Measurements from ENCODE around the gene KBTBD8. TPM values are rescaled to one million over a fixed set of nuclear protein-coding genes. Genes with fewer than 3 reads are reported as not detected.

KBTBD8 gene
- total RNA-seq, 6 donors from 2014 or later: 1.1 to 8.4 (median 3.8) TPM

GRCh38 chr3:66971891-66972551 lies 26.1 kb upstream of the KBTBD8 start:
- TF ChIP-seq CTCF (IDR thresholded peaks at IDR 0.05): peak; percentile 53 to 84 (median 65)
- no peak for TF ChIP-seq EP300 (IDR thresholded peaks at IDR 0.05)
- ATAC-seq (ENCODE audit: low FRiP score in 2 of 2) (peak; percentile 93 to 97), DNase-seq (peak; percentile 14 to 74)
- H3K27ac ChIP-seq: peak overlapping the region in 3 of 4 donors; percentile 0 to 73 (median 53)
- H3K27me3 ChIP-seq: no peaks in the 10 kb centered on the region
- peak overlapping the region in 3 of 4 donors; percentile 19 to 48 (median 45) for H3K4me3 ChIP-seq
- no peaks in the 10 kb centered on the region for H3K36me3 ChIP-seq
- no peaks in the 10 kb centered on the region for H3K9me3 ChIP-seq
- peaks cover 5 to 12% (median 9%) of the 10 kb centered on the region in 4 donors for H3K4me1 ChIP-seq
- 7 to 16% methylated on average over 16 to 18 of the region's 22 CpGs for WGBS, 2 donors

- no peak overlapping the region for H3K4me3 ChIP-seq
- H3K36me3 ChIP-seq: no peaks in the 10 kb centered on the region
- no peaks in the 10 kb centered on the region for H3K4me1 ChIP-seq
- no peak for ATAC-seq (ENCODE audit: low FRiP score in 2 of 2)
- 76 to 93% methylated on average over 1 of the region's 1 CpG for WGBS, 2 donors
- no peaks in the 10 kb centered on the region for H3K27me3 ChIP-seq
- H3K9me3 ChIP-seq: no peaks in the 10 kb centered on the region
- TF ChIP-seq CTCF (IDR thresholded peaks at IDR 0.05) (no peak), EP300 (IDR thresholded peaks at IDR 0.05) (no peak), POLR2A (IDR thresholded peaks at IDR 0.05) (no peak), POLR2AphosphoS5 (IDR thresholded peaks at IDR 0.05) (no peak)
- no peak overlapping the region for H3K27ac ChIP-seq
- no peak for DNase-seq
Observed at GRCh38 chr3:66980791-66981190, 17.3 kb upstream of the KBTBD8 start.

DNA sequence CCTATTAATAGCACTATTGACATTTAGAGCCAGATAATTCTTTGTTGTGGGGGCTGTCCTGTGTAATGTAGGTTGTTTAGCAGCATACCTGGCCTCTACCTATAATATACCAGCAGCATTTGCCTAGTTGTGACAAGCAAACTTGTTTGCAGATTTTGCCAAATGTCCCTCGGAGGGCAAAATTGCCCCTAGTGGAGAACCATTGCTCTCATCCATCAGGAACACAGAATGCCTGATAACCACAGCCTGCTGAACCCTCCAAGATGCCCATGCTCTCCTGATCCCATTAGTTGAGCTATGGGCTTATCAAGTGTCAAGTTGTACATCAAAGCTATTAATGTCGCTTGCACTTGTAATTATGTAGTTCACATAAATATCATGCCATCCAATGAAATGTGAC lies 15.0 kb upstream of the KBTBD8 start:
- Histone ChIP-seq H3K4me1 (no peaks in the 10 kb centered on the region), H3K27ac (no peak overlapping the region), H3K27me3 (no peaks in the 10 kb centered on the region), H3K9me3 (no peaks in the 10 kb centered on the region), H3K4me3 (no peak overlapping the region), H3K36me3 (no peaks in the 10 kb centered on the region)
- TF ChIP-seq POLR2AphosphoS5 (IDR thresholded peaks at IDR 0.05) (no peak), EP300 (IDR thresholded peaks at IDR 0.05) (no peak), CTCF (IDR thresholded peaks at IDR 0.05) (no peak), POLR2A (IDR thresholded peaks at IDR 0.05) (no peak)
- ATAC-seq (ENCODE audit: low FRiP score in 2 of 2) (no peak), DNase-seq (no peak)
- WGBS, 2 donors: 88 to 89% methylated on average over 1 to 2 of the region's 2 CpGs

DNA sequence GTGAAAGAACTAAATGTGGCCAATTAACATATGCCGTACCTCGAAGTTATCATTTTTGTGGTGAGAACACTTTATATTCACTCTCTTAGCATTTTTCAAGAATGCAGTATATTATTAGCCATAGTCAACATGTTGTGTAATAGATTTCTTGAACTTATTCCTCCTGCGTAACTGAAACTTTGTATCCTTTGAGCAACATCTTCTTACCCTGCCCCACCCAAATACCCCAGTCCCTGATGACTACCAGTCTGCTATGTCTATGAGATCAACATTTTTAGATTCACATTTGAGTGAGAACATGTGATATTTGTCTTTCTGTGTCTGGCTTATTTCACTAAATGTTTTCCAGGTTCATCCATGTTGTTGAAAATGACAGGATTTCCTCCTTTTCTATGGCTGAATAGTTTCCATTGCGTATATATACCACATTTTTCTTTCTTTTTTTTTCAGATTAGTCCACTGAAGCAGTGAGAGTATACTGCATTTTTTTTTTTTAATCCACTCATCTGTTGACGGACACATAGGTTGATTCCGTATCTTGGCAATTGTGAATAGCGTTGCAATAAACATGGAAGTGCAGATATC lies 12.7 kb upstream of the KBTBD8 start:
- ATAC-seq (ENCODE audit: low FRiP score in 2 of 2): no peak
- no peak for DNase-seq
- 87 to 90% methylated on average over 7 of the region's 7 CpGs for WGBS, 2 donors
- H3K4me1 ChIP-seq: no peaks in the 10 kb centered on the region
- no peak overlapping the region for H3K4me3 ChIP-seq
- H3K27ac ChIP-seq: no peak overlapping the region
- TF ChIP-seq POLR2AphosphoS5 (IDR thresholded peaks at IDR 0.05) (no peak), POLR2A (IDR thresholded peaks at IDR 0.05) (no peak), CTCF (IDR thresholded peaks at IDR 0.05) (no peak), EP300 (IDR thresholded peaks at IDR 0.05) (no peak)
- no peaks in the 10 kb centered on the region for H3K36me3 ChIP-seq
- no peaks in the 10 kb centered on the region for H3K9me3 ChIP-seq
- H3K27me3 ChIP-seq: no peaks in the 10 kb centered on the region

- DNase-seq: no peak
- H3K27ac ChIP-seq: no peak overlapping the region
- H3K36me3 ChIP-seq: no peaks in the 10 kb centered on the region
- H3K4me1 ChIP-seq: no peaks in the 10 kb centered on the region
- ATAC-seq (ENCODE audit: low FRiP score in 2 of 2): no peak
- no peaks in the 10 kb centered on the region for H3K9me3 ChIP-seq
- WGBS, 2 donors: 78 to 86% methylated on average over 5 of the region's 5 CpGs
- no peak overlapping the region for H3K4me3 ChIP-seq
- H3K27me3 ChIP-seq: no peaks in the 10 kb centered on the region
- no peak for TF ChIP-seq POLR2AphosphoS5 (IDR thresholded peaks at IDR 0.05)
- no peak for TF ChIP-seq EP300 (IDR thresholded peaks at IDR 0.05)
- TF ChIP-seq POLR2A (IDR thresholded peaks at IDR 0.05): no peak
- TF ChIP-seq CTCF (IDR thresholded peaks at IDR 0.05): no peak
Observed at GRCh38 chr3:66986406-66986805, 11.7 kb upstream of the KBTBD8 start.
